H1 (cell line): ENCODE measurements around the gene LY86. TPM values are rescaled to one million over a fixed set of nuclear protein-coding genes. Genes with fewer than 3 reads are reported as not detected.

Experiments
- SP2 ChIP-seq: IDR thresholded peaks from 2 replicates; pipeline ENCODE4 v1.6.1; 2012; ENCODE audit warnings: mild to moderate bottlenecking, low read length, inconsistent platforms
- polyA plus RNA-seq, 7 experiments: library from polyadenylated mRNA; depleted of rRNA in 3 of 7; stranded (reverse) in 5 of 7; unstranded in 2 of 7; fragments of >200 nt in 5 of 7; fragments of 200-250 nt in 2 of 7; gene quantifications; 1 replicate in 5 of 7; 2 replicates in 1 of 7; 4 replicates in 1 of 7; pipeline versions ENCODE4 v1.2.1 to v1.2.3, GENCODE V29; 2011 to 2013; ENCODE audit warnings: missing spikeins in 2 of 7, mixed read lengths in 2 of 7
- total RNA-seq: library from RNA; stranded (reverse); fragmentation: NEBNext Ultra II Directional; extraction: Animal tissue kit (Norgen Biotek cat#: 25700); gene quantifications from 2 replicates; pipeline ENCODE4 v1.2.1, GENCODE V29; 2021
- TF ChIP-seq, protein P1 (sequence below), 3 experiments: IDR thresholded peaks; 1 replicate in 2 of 3; 2 replicates in 1 of 3; pipeline versions ENCODE4 v1.5.1 to v1.6.1; 2011; ENCODE audit warnings: low read length in 3 of 3, mild to moderate bottlenecking in 3 of 3, inconsistent platforms in 2 of 3, low read depth in 1 of 3, moderate library complexity in 1 of 3; ENCODE audit not compliant: insufficient read depth in 1 of 3; ENCODE audit errors: control extremely low read depth in 1 of 3

The LY86 gene
- total and polyA plus RNA-seq, 2 of the 8 experiments (the other 6 are each of a cell fraction or from before 2014, with no cell fraction given) = not detected

DNA sequence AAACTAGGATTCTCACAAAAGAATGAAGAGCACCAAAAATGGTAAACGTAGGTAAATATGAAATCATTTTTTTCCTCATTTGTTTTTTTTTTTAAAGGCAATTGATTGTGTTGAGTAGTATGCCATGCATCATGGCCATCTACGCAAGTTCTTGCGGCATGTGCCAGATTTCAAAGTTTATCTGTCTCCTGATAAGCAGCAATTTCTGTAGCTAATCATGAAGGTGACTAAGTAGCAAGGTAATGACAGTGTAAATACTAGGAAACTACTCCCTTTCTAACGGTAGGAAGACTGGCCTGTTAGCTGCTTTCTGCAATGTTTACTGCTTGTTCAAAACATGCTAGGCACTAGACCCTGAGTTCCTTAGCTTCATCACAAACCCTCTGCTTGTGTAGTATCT is 13.4 kb upstream of the LY86 start (continued):
- TF ChIP-seq, protein P1, sequence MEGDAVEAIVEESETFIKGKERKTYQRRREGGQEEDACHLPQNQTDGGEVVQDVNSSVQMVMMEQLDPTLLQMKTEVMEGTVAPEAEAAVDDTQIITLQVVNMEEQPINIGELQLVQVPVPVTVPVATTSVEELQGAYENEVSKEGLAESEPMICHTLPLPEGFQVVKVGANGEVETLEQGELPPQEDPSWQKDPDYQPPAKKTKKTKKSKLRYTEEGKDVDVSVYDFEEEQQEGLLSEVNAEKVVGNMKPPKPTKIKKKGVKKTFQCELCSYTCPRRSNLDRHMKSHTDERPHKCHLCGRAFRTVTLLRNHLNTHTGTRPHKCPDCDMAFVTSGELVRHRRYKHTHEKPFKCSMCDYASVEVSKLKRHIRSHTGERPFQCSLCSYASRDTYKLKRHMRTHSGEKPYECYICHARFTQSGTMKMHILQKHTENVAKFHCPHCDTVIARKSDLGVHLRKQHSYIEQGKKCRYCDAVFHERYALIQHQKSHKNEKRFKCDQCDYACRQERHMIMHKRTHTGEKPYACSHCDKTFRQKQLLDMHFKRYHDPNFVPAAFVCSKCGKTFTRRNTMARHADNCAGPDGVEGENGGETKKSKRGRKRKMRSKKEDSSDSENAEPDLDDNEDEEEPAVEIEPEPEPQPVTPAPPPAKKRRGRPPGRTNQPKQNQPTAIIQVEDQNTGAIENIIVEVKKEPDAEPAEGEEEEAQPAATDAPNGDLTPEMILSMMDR (IDR thresholded peaks at IDR 0.05; ENCODE audit: control extremely low read depth in 1 of 3, insufficient read depth in 1 of 3, low read depth in 1 of 3, low read length in 3 of 3) = no peak
- no peak for TF ChIP-seq SP2
